GM19438 (cell line): ENCODE data around the gene GUCY1A1.

Experiments used
- ATAC-seq: cut with Tn5 transposase; IDR thresholded peaks from one replicate; pipeline ENCODE4 v1.9.1; 2021; ENCODE audit warnings: low read depth; ENCODE audit not compliant: unreplicated experiment

The GUCY1A1 gene

GRCh38 chr4:155657985-155658680, 8.5 kb upstream of the GUCY1A1 start:
- no peak for ATAC-seq

GRCh38 chr4:155658681-155659064, 8.0 kb upstream of the GUCY1A1 start:
- ATAC-seq = no peak

GRCh38 chr4:155659176-155659575, 7.5 kb upstream of the GUCY1A1 start:
- no peak for ATAC-seq

GRCh38 chr4:155660436-155660835, 6.2 kb upstream of the GUCY1A1 start:
- no peak for ATAC-seq

GRCh38 chr4:155665054-155665453, 1.6 kb upstream of the GUCY1A1 start:
- no peak for ATAC-seq

GRCh38 chr4:155667222-155667567, 547 bp downstream of the GUCY1A1 start:
- peak; percentile 63 for ATAC-seq

GRCh38 chr4:155667568-155668511, 1.2 kb downstream of the GUCY1A1 start:
- peak; percentile 54 for ATAC-seq

- no peak for ATAC-seq
Observed at GRCh38 chr4:155668707-155669220, 2.1 kb downstream of the GUCY1A1 start.

- no peak for ATAC-seq
Observed at GRCh38 chr4:155672342-155672741, 5.7 kb downstream of the GUCY1A1 start.

- no peak for ATAC-seq
Observed at GRCh38 chr4:155673453-155673979, 6.9 kb downstream of the GUCY1A1 start.

GRCh38 chr4:155674669-155675071, 8.0 kb downstream of the GUCY1A1 start:
- ATAC-seq = no peak

- ATAC-seq = peak; percentile 79
Observed at GRCh38 chr4:155675709-155676429, 9.2 kb downstream of the GUCY1A1 start.

- no peak for ATAC-seq
Observed at GRCh38 chr4:155676430-155676825, 9.8 kb downstream of the GUCY1A1 start.

GRCh38 chr4:155678011-155678410, 11.4 kb downstream of the GUCY1A1 start:
- no peak for ATAC-seq

- ATAC-seq = no peak
Observed at GRCh38 chr4:155679343-155679742, 12.7 kb downstream of the GUCY1A1 start.

- ATAC-seq = no peak
Observed at GRCh38 chr4:155681886-155682285, 15.2 kb downstream of the GUCY1A1 start.

GRCh38 chr4:155684423-155684822, 17.8 kb downstream of the GUCY1A1 start:
- no peak for ATAC-seq

GRCh38 chr4:155684892-155685541, 18.4 kb downstream of the GUCY1A1 start:
- no peak for ATAC-seq

GRCh38 chr4:155687380-155687982, 20.8 kb downstream of the GUCY1A1 start:
- ATAC-seq = no peak

- no peak for ATAC-seq
Observed at GRCh38 chr4:155688211-155688610, 21.6 kb downstream of the GUCY1A1 start.
